Stimulated activated naive CD8-positive, alpha-beta T cell treated with anti-CD3 and anti-CD28 coated beads, Interleukin-15, Interleukin-2, amounts not matched to agents 100 ng/mL and 50 ng/mL, for 24 hours (primary cell): ENCODE results near the gene TMEM208.
A peak's percentile ranks its signal among the peaks of the same experiment; 100 is the strongest.

ENCODE experiments used
- H3K27ac Mint-ChIP-seq: one replicate; pipeline ENCODE4 v1.8.0; 2021; ENCODE audit warnings: mild to moderate bottlenecking, mixed read lengths
- H3K27me3 Mint-ChIP-seq: one replicate; pipeline ENCODE4 v1.8.0; 2021; ENCODE audit warnings: mixed read lengths
- H3K36me3 Mint-ChIP-seq: one replicate; pipeline ENCODE4 v1.8.0; 2021; ENCODE audit warnings: low read depth, mixed read lengths
- H3K4me1 Mint-ChIP-seq: one replicate; pipeline ENCODE4 v1.8.0; 2021; ENCODE audit warnings: low read depth, mixed read lengths
- H3K4me3 Mint-ChIP-seq: one replicate; pipeline ENCODE4 v1.8.0; 2021; ENCODE audit warnings: mild to moderate bottlenecking, mixed read lengths
- H3K9me3 Mint-ChIP-seq: one replicate; pipeline ENCODE4 v1.8.0; 2021; ENCODE audit warnings: mixed read lengths

The TMEM208 gene

DNA sequence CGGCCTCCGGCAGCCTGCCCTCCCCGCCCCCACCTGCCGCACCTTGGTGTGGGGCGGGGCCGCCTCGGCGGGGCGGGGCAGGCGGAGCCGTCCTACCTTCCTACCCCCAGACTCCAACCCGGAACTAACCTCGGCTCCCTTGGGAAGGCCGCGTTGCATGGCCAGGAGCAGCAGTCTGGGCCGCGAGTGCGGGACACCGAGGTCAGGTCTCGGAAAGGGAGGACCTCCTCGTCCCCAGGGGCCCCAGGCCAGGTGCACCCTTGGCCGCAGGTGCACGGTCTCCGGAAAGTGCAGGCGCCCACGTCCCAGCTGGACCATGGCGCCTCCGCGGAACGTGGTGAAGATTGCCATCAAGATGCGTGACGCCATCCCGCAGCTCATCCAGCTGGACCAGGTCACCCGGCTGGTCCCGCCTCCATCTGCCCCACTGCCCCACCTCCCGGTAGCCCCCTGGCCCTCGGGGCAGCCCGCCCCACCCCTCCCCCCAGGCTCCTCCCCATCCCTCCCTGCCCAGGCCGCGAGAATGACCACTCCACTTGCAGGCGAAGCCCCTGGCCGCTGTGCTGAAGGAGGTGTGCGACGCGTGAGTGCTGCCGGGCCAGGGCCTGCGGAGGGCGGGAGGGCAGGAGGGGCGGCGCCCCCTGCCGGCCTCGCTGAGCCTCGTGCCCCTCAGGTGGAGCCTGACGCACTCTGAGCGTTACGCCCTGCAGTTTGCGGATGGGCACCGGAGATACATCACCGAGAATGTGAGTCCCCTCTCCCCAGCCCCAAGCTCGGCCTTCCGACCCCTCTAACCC, 27.7 kb upstream of the TMEM208 start, which contains the start of gene ELMO3:
ELMO3 (plus strand) TSS at position 121 of the 797 bp plus-strand sequence; CDS start at position 317, 196 bp downstream.
- Mint-ChIP-seq H3K9me3 (no peaks in the 10 kb centered on the region), H3K27ac (no peak within 1 kb of the TSS), H3K27me3 (no peaks in the 10 kb centered on the region), H3K4me3 (no peak within 1 kb of the TSS), H3K4me1 (peaks cover 17% of the 10 kb centered on the region), H3K36me3 (peaks cover 45% of the 10 kb centered on the region)

DNA sequence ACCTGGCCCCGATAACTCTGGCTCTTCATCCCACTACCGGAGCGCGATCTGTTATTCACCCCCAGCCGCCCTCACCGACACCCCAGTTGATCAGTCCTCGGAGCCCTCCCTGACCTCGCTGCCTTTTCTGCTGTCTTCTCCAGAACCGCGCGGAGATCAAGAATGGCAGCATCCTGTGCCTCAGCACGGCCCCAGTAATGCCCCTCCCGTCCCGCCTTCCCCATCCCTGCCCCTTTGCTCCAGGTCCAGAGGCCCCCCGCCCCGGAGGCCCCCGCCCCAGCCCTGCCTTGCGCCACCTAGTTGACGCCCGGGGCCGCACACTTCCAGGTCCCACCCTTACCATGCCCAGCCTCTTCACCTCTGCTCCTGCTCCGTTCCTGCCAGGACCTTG, 27.1 kb upstream of the TMEM208 start:
- H3K27ac Mint-ChIP-seq, result no peak overlapping the region
- no peaks in the 10 kb centered on the region for H3K9me3 Mint-ChIP-seq
- H3K36me3 Mint-ChIP-seq, result peaks cover 44% of the 10 kb centered on the region
- H3K27me3 Mint-ChIP-seq, result no peaks in the 10 kb centered on the region
- H3K4me1 Mint-ChIP-seq, result peaks cover 12% of the 10 kb centered on the region
- H3K4me3 Mint-ChIP-seq, result no peak overlapping the region

GRCh38 chr16:67200491-67200890, 26.4 kb upstream of the TMEM208 start:
- Mint-ChIP-seq H3K27me3 (no peaks in the 10 kb centered on the region), H3K4me3 (no peak overlapping the region), H3K4me1 (peaks cover 6% of the 10 kb centered on the region), H3K36me3 (peaks cover 38% of the 10 kb centered on the region), H3K9me3 (no peaks in the 10 kb centered on the region), H3K27ac (no peak overlapping the region)

- no peak overlapping the region for H3K4me3 Mint-ChIP-seq
- peaks cover 26% of the 10 kb centered on the region for H3K36me3 Mint-ChIP-seq
- no peaks in the 10 kb centered on the region for H3K27me3 Mint-ChIP-seq
Measured at GRCh38 chr16:67201411-67202345, 25.3 kb upstream of the TMEM208 start.

DNA sequence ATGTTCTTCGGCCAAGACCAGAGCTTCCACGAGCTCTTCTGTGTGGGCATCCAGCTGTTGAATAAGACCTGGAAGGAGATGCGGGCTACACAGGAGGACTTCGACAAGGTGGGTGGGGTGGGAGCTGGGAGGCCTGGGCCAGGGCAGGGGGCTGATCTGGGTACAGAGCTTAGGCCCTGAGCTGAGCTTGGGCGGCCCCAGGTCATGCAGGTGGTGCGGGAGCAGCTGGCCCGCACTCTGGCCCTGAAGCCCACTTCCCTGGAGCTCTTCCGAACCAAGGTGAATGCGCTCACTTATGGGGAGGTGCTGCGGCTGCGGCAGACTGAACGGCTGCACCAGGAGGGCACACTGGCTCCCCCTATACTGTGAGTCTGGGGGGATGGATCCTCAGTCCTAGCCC, 24.5 kb upstream of the TMEM208 start:
- H3K27ac Mint-ChIP-seq, result no peak overlapping the region
- no peaks in the 10 kb centered on the region for H3K4me1 Mint-ChIP-seq
- H3K4me3 Mint-ChIP-seq, result no peak overlapping the region
- no peaks in the 10 kb centered on the region for H3K27me3 Mint-ChIP-seq
- H3K36me3 Mint-ChIP-seq, result peaks cover 21% of the 10 kb centered on the region
- no peaks in the 10 kb centered on the region for H3K9me3 Mint-ChIP-seq

More at GRCh38 chr16:67201411-67202345, 25.3 kb upstream of the TMEM208 start:
- Mint-ChIP-seq H3K4me1 (no peaks in the 10 kb centered on the region), H3K9me3 (no peaks in the 10 kb centered on the region), H3K27ac (no peak overlapping the region)

DNA sequence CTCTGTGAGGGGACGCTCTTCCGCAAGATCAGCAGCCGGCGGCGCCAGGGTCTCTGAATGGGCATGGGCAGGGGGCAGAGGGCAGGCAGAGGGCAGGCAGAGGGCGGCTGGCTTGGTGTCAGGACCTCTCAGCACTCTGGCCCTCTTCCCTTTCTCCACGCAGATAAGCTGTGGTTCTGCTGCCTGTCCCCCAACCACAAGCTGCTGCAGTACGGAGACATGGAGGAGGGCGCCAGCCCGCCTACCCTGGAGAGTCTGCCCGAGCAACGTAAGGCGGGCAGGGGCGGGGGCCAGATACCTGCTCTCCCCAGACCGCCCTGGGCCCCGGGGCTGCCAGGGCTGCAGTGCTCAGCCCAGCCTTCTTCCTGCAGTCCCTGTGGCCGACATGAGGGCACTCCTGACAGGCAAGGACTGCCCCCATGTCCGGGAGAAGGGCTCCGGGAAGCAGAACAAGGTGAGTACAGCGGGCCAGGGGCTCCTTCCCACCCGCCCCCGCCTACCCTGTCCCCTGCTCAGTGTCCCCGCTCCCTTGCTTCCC, 23.9 kb upstream of the TMEM208 start:
- Mint-ChIP-seq H3K4me1 (no peaks in the 10 kb centered on the region), H3K9me3 (no peaks in the 10 kb centered on the region), H3K27me3 (no peaks in the 10 kb centered on the region), H3K4me3 (no peak overlapping the region), H3K36me3 (peaks cover 15% of the 10 kb centered on the region), H3K27ac (no peak overlapping the region)

DNA sequence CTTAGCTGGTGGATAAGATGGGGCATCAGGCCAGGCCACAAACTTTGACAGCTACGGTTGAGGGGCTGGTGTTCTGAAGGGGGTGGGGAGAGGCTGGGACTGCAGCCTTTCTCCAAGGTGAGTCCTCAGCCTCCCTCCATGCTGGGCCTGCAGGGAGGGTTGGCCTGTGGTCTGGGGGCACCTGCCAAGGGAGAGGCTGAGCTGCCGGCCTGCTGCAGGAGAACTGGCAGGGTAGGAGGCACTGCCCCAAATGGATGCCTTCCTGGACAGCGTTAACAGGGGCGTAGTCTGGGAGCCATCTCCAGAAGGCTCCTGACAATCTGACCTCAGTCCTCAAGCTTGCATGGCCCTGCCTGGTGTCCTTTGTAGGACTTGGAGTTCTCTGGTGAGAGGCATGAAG, 22.9 kb upstream of the TMEM208 start:
- Mint-ChIP-seq H3K4me3 (no peak overlapping the region), H3K27ac (no peak overlapping the region)

GRCh38 chr16:67206129-67206837, 20.6 kb upstream of the TMEM208 start:
- H3K27me3 Mint-ChIP-seq, result no peaks in the 10 kb centered on the region
- H3K36me3 Mint-ChIP-seq, result no peaks in the 10 kb centered on the region
- no peak overlapping the region for H3K27ac Mint-ChIP-seq
- no peaks in the 10 kb centered on the region for H3K9me3 Mint-ChIP-seq
- H3K4me3 Mint-ChIP-seq, result no peak overlapping the region
- no peaks in the 10 kb centered on the region for H3K4me1 Mint-ChIP-seq

More for the DNA sequence above, 22.9 kb upstream of the TMEM208 start:
- Mint-ChIP-seq H3K36me3 (peaks cover 10% of the 10 kb centered on the region), H3K27me3 (no peaks in the 10 kb centered on the region), H3K9me3 (no peaks in the 10 kb centered on the region), H3K4me1 (no peaks in the 10 kb centered on the region)

DNA sequence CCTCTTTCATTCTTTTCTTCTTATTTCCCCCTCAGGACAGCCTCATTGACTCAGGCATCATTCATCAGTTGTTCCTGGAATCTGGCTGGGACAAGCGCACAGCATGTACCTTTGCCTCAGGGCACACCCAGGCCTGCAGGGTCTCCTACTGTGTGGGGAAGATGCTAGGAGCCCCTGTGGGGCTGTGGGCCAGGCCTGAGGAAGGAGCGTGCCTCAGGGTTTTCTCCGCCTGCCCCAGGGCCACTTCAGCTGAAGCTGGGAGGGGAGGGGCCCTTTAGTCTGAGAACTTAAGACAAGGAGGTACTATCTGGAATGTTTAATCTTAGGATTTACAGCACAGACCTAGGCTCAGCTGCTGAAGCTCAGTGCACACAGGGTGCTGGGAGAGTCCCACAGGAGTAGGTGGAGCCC, 20.1 kb upstream of the TMEM208 start:
- Mint-ChIP-seq H3K9me3 (no peaks in the 10 kb centered on the region), H3K27ac (no peak overlapping the region), H3K4me1 (no peaks in the 10 kb centered on the region), H3K36me3 (no peaks in the 10 kb centered on the region), H3K27me3 (no peaks in the 10 kb centered on the region), H3K4me3 (no peak overlapping the region)

- H3K4me1 Mint-ChIP-seq, result no peaks in the 10 kb centered on the region
- no peaks in the 10 kb centered on the region for H3K27me3 Mint-ChIP-seq
- no peaks in the 10 kb centered on the region for H3K9me3 Mint-ChIP-seq
- H3K36me3 Mint-ChIP-seq, result no peaks in the 10 kb centered on the region
- H3K27ac Mint-ChIP-seq, result no peak overlapping the region
- no peak overlapping the region for H3K4me3 Mint-ChIP-seq
Measured at GRCh38 chr16:67207249-67208091, 19.5 kb upstream of the TMEM208 start.

- Mint-ChIP-seq H3K27me3 (no peaks in the 10 kb centered on the region), H3K4me1 (no peaks in the 10 kb centered on the region), H3K36me3 (no peaks in the 10 kb centered on the region), H3K9me3 (no peaks in the 10 kb centered on the region), H3K4me3 (no peak overlapping the region), H3K27ac (peak overlapping the region; percentile 36)
Measured at GRCh38 chr16:67208154-67208896, 18.6 kb upstream of the TMEM208 start.

DNA sequence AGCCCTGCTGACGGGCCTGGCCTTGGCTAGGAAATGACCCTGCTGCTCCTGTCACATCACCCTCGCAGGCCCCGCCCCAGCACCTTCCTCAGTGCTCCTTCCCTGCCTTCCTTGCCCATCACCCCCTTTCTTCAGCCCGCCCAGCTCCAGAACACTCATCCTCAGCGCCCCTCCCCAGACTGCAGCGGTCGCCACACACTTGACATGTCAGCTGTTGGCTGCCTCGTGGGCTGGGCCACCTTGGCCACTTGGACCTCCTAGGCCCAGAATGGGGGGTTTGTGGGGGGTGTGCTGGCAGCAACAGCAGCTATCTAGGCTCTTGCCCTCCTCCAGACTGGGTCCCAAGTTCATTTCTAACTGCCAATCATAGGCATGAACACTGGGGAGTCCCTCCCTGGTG, 17.4 kb upstream of the TMEM208 start:
- no peaks in the 10 kb centered on the region for H3K9me3 Mint-ChIP-seq
- H3K27me3 Mint-ChIP-seq, result no peaks in the 10 kb centered on the region
- no peaks in the 10 kb centered on the region for H3K4me1 Mint-ChIP-seq
- H3K27ac Mint-ChIP-seq, result no peak overlapping the region
- no peaks in the 10 kb centered on the region for H3K36me3 Mint-ChIP-seq
- no peak overlapping the region for H3K4me3 Mint-ChIP-seq
